Measurements from ENCODE around the gene GGPS1.
"Not testable (repeated sequence)": the region's sequence is repeated elsewhere in the genome, so short reads cannot be mapped to it uniquely, and the experiment has no call there.

DNA sequence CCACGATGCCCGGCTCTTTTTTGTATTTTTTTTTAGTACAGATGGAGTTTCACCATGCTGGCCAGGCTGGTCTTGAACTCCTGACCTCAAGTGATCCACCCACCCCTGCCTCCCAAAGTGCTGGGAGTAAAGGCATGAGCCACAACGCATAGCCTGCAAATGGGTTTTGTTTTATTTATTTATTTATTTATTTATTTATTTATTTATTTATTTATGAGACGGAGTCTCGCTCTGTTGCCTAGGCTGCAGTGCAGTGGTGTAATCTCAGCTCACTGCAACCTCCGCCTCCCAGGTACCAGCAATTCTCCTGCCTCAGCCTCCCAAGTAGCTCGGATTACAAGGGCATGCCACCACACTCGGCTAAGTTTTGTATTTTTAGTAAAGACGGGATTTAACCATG lies 35.8 kb downstream of the GGPS1 start:
- not testable (repeated sequence) for TF ChIP-seq POLR2A (IDR thresholded peaks at IDR 0.05; ENCODE audit: low read depth)
- TF ChIP-seq, protein P1, sequence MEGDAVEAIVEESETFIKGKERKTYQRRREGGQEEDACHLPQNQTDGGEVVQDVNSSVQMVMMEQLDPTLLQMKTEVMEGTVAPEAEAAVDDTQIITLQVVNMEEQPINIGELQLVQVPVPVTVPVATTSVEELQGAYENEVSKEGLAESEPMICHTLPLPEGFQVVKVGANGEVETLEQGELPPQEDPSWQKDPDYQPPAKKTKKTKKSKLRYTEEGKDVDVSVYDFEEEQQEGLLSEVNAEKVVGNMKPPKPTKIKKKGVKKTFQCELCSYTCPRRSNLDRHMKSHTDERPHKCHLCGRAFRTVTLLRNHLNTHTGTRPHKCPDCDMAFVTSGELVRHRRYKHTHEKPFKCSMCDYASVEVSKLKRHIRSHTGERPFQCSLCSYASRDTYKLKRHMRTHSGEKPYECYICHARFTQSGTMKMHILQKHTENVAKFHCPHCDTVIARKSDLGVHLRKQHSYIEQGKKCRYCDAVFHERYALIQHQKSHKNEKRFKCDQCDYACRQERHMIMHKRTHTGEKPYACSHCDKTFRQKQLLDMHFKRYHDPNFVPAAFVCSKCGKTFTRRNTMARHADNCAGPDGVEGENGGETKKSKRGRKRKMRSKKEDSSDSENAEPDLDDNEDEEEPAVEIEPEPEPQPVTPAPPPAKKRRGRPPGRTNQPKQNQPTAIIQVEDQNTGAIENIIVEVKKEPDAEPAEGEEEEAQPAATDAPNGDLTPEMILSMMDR (IDR thresholded peaks at IDR 0.05) = not testable (repeated sequence)

All from esophagus muscularis mucosa (tissue), 3 donors.